ENCODE measurements around the gene LTBR.

LTBR gene

GRCh38 chr12:6346942-6347341 is 37.0 kb upstream of the LTBR start:
- DNase-seq (ENCODE audit: low spot score): no peak

- DNase-seq (ENCODE audit: low spot score): no peak
Measured at GRCh38 chr12:6347367-6348338, 36.3 kb upstream of the LTBR start.

GRCh38 chr12:6351622-6352021 is 32.3 kb upstream of the LTBR start:
- DNase-seq (ENCODE audit: low spot score): no peak

- DNase-seq (ENCODE audit: low spot score): no peak
Measured at GRCh38 chr12:6352193-6353173, 31.5 kb upstream of the LTBR start.

GRCh38 chr12:6354495-6355393 is 29.2 kb upstream of the LTBR start:
- no peak for DNase-seq (ENCODE audit: low spot score)

GRCh38 chr12:6355491-6356373 is 28.2 kb upstream of the LTBR start:
- no peak for DNase-seq (ENCODE audit: low spot score)

GRCh38 chr12:6356374-6356820 is 27.6 kb upstream of the LTBR start:
- no peak for DNase-seq (ENCODE audit: low spot score)

GRCh38 chr12:6358881-6359280 is 25.1 kb upstream of the LTBR start:
- no peak for DNase-seq (ENCODE audit: low spot score)

GRCh38 chr12:6360080-6360571 is 23.8 kb upstream of the LTBR start:
- no peak for DNase-seq (ENCODE audit: low spot score)

GRCh38 chr12:6360578-6361490 is 23.1 kb upstream of the LTBR start:
- DNase-seq (ENCODE audit: low spot score): no peak

- DNase-seq (ENCODE audit: low spot score): no peak
Measured at GRCh38 chr12:6361834-6362233, 22.1 kb upstream of the LTBR start.

GRCh38 chr12:6362403-6362802 is 21.6 kb upstream of the LTBR start:
- no peak for DNase-seq (ENCODE audit: low spot score)

- no peak for DNase-seq (ENCODE audit: low spot score)
Measured at GRCh38 chr12:6363010-6363329, 21.0 kb upstream of the LTBR start.

- DNase-seq (ENCODE audit: low spot score): peak; percentile 60
Measured at GRCh38 chr12:6363330-6364043, 20.5 kb upstream of the LTBR start.

- DNase-seq (ENCODE audit: low spot score): no peak
Measured at GRCh38 chr12:6364044-6364374, 20.0 kb upstream of the LTBR start.

- DNase-seq (ENCODE audit: low spot score): peak; percentile 64
Measured at GRCh38 chr12:6367065-6367968, 16.6 kb upstream of the LTBR start.

- no peak for DNase-seq (ENCODE audit: low spot score)
Measured at GRCh38 chr12:6367969-6368892, 15.7 kb upstream of the LTBR start.
